ENCODE data around the gene COL23A1.
A peak's percentile ranks its signal among the peaks of the same experiment; 100 is the strongest.
"Not testable (repeated sequence)": the region's sequence is repeated elsewhere in the genome, so short reads cannot be mapped to it uniquely, and the experiment has no call there.

The COL23A1 gene

DNA sequence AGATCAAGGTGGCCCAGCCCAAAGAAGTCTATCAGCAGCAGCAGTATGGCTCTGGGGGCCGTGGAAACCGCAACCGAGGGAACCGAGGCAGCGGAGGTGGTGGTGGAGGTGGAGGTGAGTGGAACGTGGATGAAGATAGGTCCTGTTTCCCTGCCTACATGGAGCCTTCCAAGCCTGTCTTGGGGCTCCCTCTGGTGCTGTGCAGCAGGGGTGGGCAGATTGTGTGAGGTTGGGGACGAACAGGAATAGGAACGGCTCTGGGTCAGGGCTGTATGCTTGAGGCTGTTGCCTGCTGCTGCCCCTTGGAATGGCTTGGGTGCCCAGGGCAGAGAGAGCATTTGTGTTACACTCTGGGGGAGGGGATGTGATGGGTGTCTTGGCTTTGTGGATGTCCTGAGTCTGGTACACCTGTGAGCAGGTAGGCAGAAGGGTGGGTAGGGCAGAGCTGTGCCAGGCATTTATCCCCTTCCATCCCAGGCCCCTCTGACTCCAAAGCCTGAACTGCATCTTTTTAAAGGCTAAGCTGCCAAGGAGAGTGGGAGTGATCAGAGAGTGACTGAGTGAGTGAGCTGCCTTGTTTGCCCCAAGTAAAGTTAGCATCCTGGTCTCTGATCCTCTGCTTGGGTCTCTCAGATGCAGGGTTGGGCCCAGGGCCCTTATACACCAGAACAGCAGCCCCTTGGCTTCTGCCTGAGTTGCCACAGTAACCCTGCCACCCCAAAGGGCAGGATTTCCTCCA is 380.7 kb downstream of the COL23A1 start:
- no peak for DNase-seq (ENCODE audit: low read depth in 2 of 2)

DNA sequence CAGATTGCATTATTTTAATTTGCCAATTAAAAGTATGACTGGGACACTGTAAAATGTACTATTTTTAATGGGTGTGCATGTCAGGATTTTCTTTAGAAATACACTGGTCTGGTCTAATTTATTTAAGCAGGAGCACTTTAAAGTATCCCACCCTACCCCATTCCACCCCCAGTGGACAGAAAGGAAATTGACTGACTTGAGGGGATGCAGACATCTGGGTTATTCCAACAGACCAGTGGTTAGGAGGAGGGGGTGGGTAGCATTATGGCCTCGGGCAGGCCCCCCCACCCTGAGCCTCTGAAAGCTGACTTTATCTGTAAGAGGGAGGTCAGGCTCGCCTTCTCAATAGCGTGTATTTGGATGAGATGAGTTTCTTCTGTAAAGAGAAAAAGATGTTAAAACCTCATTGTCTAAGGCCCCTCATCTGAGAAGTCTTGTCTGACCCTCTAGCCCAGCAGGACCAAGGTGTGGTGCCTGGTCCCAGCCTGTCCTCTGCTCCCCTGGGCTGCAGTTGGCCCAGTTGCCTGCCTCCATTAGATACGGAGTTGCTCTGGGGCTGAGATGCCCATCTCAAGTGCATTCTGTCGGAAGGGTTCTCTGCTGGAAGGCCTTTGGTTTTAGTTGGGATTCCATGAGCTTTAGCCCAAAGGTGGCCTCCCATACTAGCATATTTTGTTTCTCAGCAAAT is 381.5 kb downstream of the COL23A1 start:
- no peak for DNase-seq (ENCODE audit: low read depth in 2 of 2)

DNA sequence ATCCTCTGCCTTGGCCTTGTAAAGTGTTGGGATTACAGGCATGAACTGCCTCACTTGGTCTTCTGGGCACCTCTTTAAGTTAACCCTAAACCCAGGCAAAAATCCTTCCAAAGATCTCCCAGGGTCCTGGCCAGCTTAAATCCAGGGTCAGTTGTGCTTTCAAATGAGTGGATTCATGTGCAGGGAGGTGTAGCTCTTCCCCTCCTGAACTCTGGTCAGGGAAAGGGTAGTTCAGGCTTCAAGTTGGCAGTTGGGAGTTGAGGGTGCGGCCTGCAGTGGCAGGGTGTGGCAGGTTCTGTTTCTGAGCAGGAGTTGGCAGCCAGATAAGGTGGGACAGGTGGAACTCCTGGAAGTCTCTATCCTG is 382.3 kb downstream of the COL23A1 start:
- no peak for DNase-seq (ENCODE audit: low read depth in 2 of 2)

DNA sequence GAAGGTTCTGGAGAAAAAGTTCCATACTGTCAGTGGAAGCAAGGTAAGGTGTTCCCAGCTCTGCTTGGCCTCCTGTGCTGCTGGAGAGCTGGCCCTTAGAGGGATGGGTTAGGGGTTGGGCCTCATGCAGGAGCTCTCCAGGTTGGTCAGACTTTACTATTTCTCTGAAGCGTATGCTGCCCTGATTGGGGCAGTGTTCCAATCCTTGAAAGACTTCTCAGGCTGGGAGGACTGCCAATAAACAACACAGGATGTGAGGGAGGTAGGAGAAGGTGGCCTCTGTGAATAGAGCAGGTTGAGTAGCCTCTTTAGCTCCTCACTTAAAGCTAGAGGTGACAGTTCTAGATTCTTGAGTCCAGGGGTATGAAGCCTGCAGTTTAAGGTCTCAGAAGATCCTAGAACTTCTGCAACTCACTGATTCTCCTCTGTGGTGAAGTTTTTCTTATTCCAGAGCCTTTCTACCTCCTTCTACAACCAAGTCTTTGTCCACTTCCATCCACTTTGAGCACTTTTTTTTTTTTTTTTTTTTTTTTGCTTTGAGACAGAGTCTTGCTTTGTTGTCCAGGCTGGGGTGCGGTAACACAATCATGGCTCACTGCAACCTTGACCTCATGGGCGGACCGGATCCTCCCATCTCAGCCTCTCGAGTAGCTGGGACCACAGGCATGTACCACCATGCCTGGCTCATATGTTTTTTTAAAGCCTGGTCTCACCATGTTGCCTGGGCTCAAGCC is 382.8 kb downstream of the COL23A1 start:
- no peak for DNase-seq (ENCODE audit: low read depth in 2 of 2)

GRCh38 chr5:178206166-178207101 is 383.8 kb downstream of the COL23A1 start:
- DNase-seq (ENCODE audit: low read depth in 2 of 2) = no peak

DNA sequence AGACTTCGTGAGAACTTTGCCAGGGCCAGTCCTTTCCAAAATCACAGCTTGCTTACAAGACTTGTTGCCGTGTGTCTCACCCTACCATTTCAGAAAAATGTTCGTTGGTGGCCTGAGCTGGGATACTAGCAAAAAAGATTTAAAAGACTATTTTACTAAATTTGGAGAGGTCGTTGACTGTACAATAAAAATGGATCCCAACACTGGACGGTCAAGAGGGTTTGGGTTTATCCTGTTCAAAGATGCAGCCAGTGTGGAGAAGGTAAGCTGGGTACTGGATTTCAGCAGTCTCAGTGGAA is 384.5 kb downstream of the COL23A1 start:
- no peak for DNase-seq (ENCODE audit: low read depth in 2 of 2)

- DNase-seq (ENCODE audit: low read depth in 2 of 2) = peak; percentile 40 to 60
Observed at GRCh38 chr5:178204935-178205748, 385.1 kb downstream of the COL23A1 start.

DNA sequence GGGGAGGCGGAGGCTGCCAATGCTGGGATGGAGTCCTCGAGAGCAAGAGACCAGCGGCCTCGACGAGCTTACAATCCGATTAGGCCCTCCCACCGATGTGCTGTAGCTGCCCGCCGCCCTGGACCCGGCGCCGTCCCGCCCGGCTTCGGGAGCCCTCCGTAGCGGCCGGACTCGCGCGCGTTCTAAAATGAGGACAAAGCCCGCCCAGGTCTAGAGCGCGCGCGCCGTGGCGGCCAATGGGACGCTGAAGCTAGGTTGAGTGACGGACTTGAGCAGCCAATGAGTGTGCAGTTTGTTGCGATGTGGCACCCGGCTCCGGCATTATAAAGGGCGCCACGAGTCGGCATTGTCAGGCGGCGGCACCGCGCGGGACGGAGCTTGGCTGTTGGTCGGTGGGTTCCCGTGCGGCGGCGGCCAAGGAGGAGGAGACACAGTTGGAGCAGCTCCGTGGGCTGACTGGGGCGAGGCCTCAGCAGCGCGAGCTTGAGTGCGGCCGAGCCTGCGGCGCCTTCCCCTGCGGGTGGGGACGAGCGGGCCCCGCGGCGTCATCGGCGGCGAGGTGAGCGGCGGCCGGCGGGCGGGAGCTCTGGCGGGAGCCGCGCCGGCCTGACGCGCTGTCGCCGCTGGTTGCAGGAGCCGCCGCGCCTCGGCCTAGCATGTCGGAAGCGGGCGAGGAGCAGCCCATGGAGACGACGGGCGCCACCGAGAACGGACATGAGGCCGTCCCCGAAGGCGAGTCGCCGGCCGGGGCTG is 385.8 kb downstream of the COL23A1 start, which contains the start of gene HNRNPAB:
Gene HNRNPAB, plus strand, starts transcription at position 352 of the 753 bp plus-strand sequence. Its CDS starts 305 bp downstream, at position 657.
- peak; percentile 90 for DNase-seq (ENCODE audit: low read depth in 2 of 2)

DNA sequence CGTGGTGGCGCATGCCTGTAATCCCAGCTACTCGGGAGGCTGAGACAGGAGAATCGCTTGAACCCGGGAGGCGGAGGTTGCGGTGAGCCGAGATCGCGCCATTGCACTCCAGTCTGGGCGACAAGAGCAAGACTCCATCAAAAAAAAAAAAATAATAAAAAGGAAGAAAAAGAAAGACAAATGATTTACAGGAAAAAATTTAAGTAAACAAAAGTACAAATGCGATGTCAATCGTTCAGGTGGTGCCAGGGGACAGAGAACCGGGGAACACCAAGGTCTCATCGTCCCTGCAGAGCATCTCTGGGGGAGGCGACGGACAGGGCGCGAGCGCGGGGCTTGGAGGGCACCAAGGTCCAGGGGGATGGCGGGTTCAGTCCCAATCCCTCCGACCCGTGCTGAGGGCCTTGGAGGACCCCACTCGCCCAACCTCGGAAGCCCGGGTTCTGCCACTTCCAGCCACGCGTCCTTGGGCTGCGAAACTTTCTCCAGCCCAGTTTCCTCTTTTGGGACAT is 386.5 kb downstream of the COL23A1 start:
- no peak for DNase-seq (ENCODE audit: low read depth in 2 of 2)

- DNase-seq (ENCODE audit: low read depth in 2 of 2) = no peak
Observed at GRCh38 chr5:178202541-178202940, 387.7 kb downstream of the COL23A1 start.

DNA sequence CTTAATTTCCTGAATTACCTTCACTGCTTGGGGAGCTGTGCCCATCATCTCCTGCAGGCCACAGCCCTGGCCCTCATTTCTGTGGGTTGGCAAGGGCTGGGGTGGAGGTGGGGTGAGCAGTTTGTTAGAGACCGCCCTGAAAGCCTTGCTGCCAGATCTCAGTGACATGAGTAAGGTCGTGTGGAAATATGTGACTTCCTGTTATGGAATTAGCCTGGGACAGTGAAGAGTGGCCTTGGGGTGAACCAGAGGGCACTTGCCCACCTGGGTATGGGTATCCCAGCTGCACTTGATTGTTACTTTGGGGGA is 388.3 kb downstream of the COL23A1 start:
- no peak for DNase-seq (ENCODE audit: low read depth in 2 of 2)

DNA sequence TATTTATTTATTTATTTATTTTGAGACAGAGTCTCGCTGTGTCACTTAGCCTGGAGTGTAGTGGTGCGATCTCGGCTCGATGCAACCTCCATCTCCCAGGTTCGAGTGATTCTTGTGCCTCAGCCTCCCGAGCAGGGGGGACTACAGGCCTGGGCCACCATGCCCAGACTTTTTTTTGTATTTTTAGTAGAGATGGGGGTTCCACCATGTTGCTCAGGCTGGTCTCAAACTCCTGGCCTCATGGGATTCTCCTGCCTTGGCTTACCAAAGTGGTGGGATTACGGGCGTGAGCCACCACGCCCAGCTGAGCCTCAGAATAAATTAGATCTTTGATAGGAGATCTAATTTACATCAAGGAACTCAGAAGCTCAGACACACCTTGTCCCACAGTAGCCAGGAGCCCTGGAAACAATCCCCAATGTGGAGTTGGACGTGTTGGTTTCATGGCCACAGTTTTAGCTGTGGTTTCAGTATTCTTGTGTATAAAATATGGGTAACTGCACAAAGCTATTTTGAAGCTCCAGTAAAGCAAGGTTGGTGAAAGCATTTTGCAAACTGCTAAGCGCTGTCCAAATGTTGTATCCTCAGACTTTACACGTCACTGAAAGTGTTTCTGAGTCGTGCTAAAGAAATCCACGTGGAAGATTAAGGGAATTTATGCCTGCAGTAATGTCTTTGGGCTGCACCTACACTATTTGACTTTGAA is 388.8 kb downstream of the COL23A1 start:
- DNase-seq (ENCODE audit: low read depth in 2 of 2) = no peak

- no peak for DNase-seq (ENCODE audit: low read depth in 2 of 2)
Observed at GRCh38 chr5:178199581-178200434, 390.4 kb downstream of the COL23A1 start.

DNA sequence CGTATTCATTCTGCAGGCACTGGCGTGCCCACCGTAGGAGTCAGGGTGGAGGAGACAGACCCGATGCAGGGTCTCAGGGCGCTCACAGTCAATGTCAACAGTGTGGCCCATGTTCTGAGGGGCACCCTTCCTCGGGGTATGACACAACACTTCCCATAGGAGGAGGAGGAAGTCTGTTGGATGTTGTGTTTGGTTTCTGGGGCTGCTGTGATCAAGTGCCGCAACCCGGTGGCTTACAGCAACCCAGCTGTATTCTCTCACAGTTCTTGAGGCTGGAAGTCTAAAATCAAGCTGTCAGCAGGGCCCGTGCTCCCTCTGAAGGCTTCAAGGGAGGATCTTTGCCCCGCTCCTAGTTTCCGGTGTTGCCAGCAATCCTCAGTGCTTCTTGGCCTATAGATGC is 391.5 kb downstream of the COL23A1 start:
- no peak for DNase-seq (ENCODE audit: low read depth in 2 of 2)

- not testable (repeated sequence) for DNase-seq (ENCODE audit: low read depth in 2 of 2)
Observed at GRCh38 chr5:178198151-178198550, 392.0 kb downstream of the COL23A1 start.

- DNase-seq (ENCODE audit: low read depth in 2 of 2) = no peak
Observed at GRCh38 chr5:178196986-178197385, 393.2 kb downstream of the COL23A1 start.

DNA sequence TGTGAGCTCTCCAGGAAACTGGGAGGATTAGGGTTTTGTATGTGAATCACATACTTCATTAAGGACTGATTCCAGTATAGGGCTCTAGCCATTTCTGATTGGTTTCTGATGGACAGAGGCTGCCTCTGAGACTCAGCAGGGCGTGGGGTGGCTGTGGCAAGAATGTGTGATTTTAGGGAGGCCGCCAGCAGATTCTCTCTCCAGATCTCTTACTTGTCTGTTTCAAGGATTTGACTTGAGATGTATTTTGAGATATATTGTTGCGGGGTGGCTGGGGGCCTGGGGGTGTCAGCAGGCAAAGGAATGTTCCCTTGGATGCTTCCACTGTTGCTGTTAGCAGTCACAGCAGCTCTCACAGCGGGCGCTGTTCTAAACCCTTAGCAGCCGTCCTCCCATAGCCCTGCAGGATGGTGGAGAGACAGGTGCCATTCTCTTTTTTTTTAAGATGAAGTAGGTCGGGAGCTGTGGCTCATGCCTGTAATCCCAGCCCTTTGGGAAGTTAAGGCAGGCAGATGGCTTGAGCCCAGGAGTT is 393.8 kb downstream of the COL23A1 start:
- no peak for DNase-seq (ENCODE audit: low read depth in 2 of 2)

- no peak for DNase-seq (ENCODE audit: low read depth in 2 of 2)
Observed at GRCh38 chr5:178194026-178194425, 396.2 kb downstream of the COL23A1 start.

Data from stimulated activated CD8-positive, alpha-beta memory T cell treated with anti-CD3 and anti-CD28 coated beads, Interleukin-15, amount 100 ng/mL, for 4 hours (primary cell).